Pancreas (tissue), 10 donors: ENCODE data around the gene NHERF1. TPM values are rescaled to one million over a fixed set of nuclear protein-coding genes. Genes with fewer than 3 reads are reported as not detected.

Experiments used
- ATAC-seq, 4 donors: fragments of 200-7000 bp; cut with Tn5 transposase; one replicate each; pipeline versions ENCODE4 v1.8.0 to v1.9.1; 2020; ENCODE audit warnings: mild to moderate bottlenecking in 4 of 4, moderate library complexity in 4 of 4
- DNase-seq, 6 donors: peaks; one replicate each; pipeline ENCODE4 v3.0.0-alpha.2; 2020
- FAIRE-seq: peaks from 2 replicates; lab custom pipeline; 2012; peaks lifted over from hg19 to GRCh38; lab: Jason Lieb, UNC
- H3K27ac ChIP-seq, 4 donors: fragments of 200-600 bp; sonication (generic); 1 replicate in 3 of 4; 2 replicates in 1 of 4; pipeline versions ENCODE4 v1.5.0 to v1.8.0; 2020
- H3K27me3 ChIP-seq, 4 donors: fragments of 200-600 bp; one replicate each; pipeline ENCODE4 v1.8.0; 2021
- H3K36me3 ChIP-seq, 3 donors: fragments of 200-600 bp; sonication (generic) in 1 of 3; one replicate each; pipeline versions ENCODE4 v1.5.0 to v1.8.0; 2020 to 2021
- H3K4me1 ChIP-seq, 3 donors: fragments of 200-600 bp; one replicate each; pipeline ENCODE4 v1.8.0; 2021
- H3K4me3 ChIP-seq, 4 donors: fragments of 200-600 bp; sonication (generic) in 2 of 4; one replicate each; pipeline versions ENCODE4 v1.5.0 to v1.8.0; 2020 to 2021
- H3K9me3 ChIP-seq, 4 donors: fragments of 200-600 bp; one replicate each; pipeline ENCODE4 v1.8.0; 2021
- CTCF ChIP-seq, 4 donors: fragments of 200-600 bp; sonication (generic) in 3 of 4; IDR thresholded peaks; one replicate each; pipeline versions ENCODE4 v1.5.0 to v1.8.0; 2021; ENCODE audit warnings: antibody characterized with exemption in 4 of 4
- WGBS, 2 donors: extraction: QIAGEN DNeasy Blood & Tissue Kit; methylation state at CpG; one replicate each; pipeline ENCODE4 v1.1.7; 2013; 5-methylcytosine and 5-hydroxymethylcytosine counted together
- intact Hi-C, 3 donors: fragments of 100-400 bp; cut with DNase I; formaldehyde crosslinking; loops; one replicate each; pipeline versions ENCODE4 v1.11.1 to v1.14.2; 2022
- polyA plus RNA-seq, 2 donors: library from polyadenylated mRNA; stranded (reverse); fragments of 200-250 nt; gene quantifications; one replicate each; pipeline ENCODE4 v1.2.3, GENCODE V29; 2013
- total RNA-seq, 6 donors: library from RNA; stranded (reverse); fragmentation: NEBNext Ultra II Directional in 4 of 6; extraction: Animal tissue kit (Norgen Biotek cat#: 25700) in 4 of 6; gene quantifications; one replicate each; pipeline versions ENCODE4 v1.2.1 to v1.2.4, GENCODE V29; 2021 to 2023
- donor health status: healthy with polysubstance abuse.
- donor health status: DM: no; HTN: no; CAD: no; lungs with moderate emphysema.
- donor health status: DM: no; HTN: no; CAD: no.
- donor health status: control.
- donor health status: control.
- donor health status: Bipolar disorder and iron deficiency.
- donor health status: DM: yes; HTN: yes; CAD: no.
- donor health status: DM: no; HTN: no; CAD: no.
- donor health status: DM: no; HTN: no; CAD: no.
- donor health status: DM: yes; HTN: yes; CAD: no.

The NHERF1 gene
- total and polyA plus RNA-seq, 8 donors: 40.1 to 91.9 (median 56.5) TPM

- Histone ChIP-seq H3K9me3 (no peaks in the 10 kb centered on the region), H3K36me3 (no peaks in the 10 kb centered on the region), H3K4me1 (no peaks in the 10 kb centered on the region), H3K27me3 (no peaks in the 10 kb centered on the region), H3K4me3 (no peak overlapping the region), H3K27ac (no peak overlapping the region)
- no peak for FAIRE-seq
- TF ChIP-seq CTCF (IDR thresholded peaks at IDR 0.05): no peak
- no peak for DNase-seq
- intact Hi-C loops: no loop called here
- ATAC-seq: no peak
- 93 to 98% methylated on average over 7 of the region's 7 CpGs for WGBS, 2 donors
Measured at GRCh38 chr17:74804683-74805082, 56.3 kb downstream of the NHERF1 start.

- H3K4me3 ChIP-seq: no peak overlapping the region
- H3K4me1 ChIP-seq: no peaks in the 10 kb centered on the region
- FAIRE-seq (no peak), DNase-seq (peak in 1 of 6 donors; percentile 21), ATAC-seq (peak in 2 of 4 donors; percentile 49 to 61)
- intact Hi-C loops: no loop called here
- H3K27ac ChIP-seq: no peak overlapping the region
- no peak for TF ChIP-seq CTCF (IDR thresholded peaks at IDR 0.05)
- H3K27me3 ChIP-seq: no peaks in the 10 kb centered on the region
- no peaks in the 10 kb centered on the region for H3K9me3 ChIP-seq
- H3K36me3 ChIP-seq: no peaks in the 10 kb centered on the region
- 71 to 72% methylated on average over 15 of the region's 15 CpGs for WGBS, 2 donors
Measured at GRCh38 chr17:74805591-74805991, 57.2 kb downstream of the NHERF1 start.

GRCh38 chr17:74806334-74806733, 57.9 kb downstream of the NHERF1 start:
- Histone ChIP-seq H3K36me3 (no peaks in the 10 kb centered on the region), H3K4me3 (no peak overlapping the region), H3K27ac (no peak overlapping the region), H3K4me1 (no peaks in the 10 kb centered on the region), H3K27me3 (no peaks in the 10 kb centered on the region), H3K9me3 (no peaks in the 10 kb centered on the region)
- WGBS, 2 donors: 88 to 90% methylated on average over 10 of the region's 10 CpGs
- intact Hi-C loops: no loop called here
- no peak for FAIRE-seq
- TF ChIP-seq CTCF (IDR thresholded peaks at IDR 0.05): no peak
- DNase-seq: no peak
- no peak for ATAC-seq

- WGBS, 2 donors: 93 to 95% methylated on average over 13 of the region's 13 CpGs
Measured at GRCh38 chr17:74807441-74807840, 59.0 kb downstream of the NHERF1 start.

More at GRCh38 chr17:74807441-74807840, 59.0 kb downstream of the NHERF1 start:
- no peak for DNase-seq
- no peaks in the 10 kb centered on the region for H3K4me1 ChIP-seq
- H3K36me3 ChIP-seq: no peaks in the 10 kb centered on the region
- H3K27me3 ChIP-seq: no peaks in the 10 kb centered on the region
- no peak overlapping the region for H3K4me3 ChIP-seq
- no peak for ATAC-seq
- no peak overlapping the region for H3K27ac ChIP-seq
- TF ChIP-seq CTCF (IDR thresholded peaks at IDR 0.05): no peak
- no peak for FAIRE-seq
- intact Hi-C loops: no loop called here
- H3K9me3 ChIP-seq: no peaks in the 10 kb centered on the region
